OCI-LY3 (cell line): ENCODE measurements around the gene SH3PXD2A.

ENCODE experiments used
- EZH2phosphoT487 ChIP-seq: fragments of 200-600 bp; shearing (Covaris generic); IDR thresholded peaks from 2 replicates; pipeline ENCODE4 v1.6.1; 2018; ENCODE audit warnings: antibody characterized with exemption, mixed run types, low read depth
- TF ChIP-seq, protein P1 (sequence below): fragments of 200-600, 300-600 bp; sonication (generic); IDR thresholded peaks from 2 replicates; pipeline ENCODE4 v1.5.1; 2014; ENCODE audit warnings: antibody characterized with exemption, low read length, low read depth

DNA sequence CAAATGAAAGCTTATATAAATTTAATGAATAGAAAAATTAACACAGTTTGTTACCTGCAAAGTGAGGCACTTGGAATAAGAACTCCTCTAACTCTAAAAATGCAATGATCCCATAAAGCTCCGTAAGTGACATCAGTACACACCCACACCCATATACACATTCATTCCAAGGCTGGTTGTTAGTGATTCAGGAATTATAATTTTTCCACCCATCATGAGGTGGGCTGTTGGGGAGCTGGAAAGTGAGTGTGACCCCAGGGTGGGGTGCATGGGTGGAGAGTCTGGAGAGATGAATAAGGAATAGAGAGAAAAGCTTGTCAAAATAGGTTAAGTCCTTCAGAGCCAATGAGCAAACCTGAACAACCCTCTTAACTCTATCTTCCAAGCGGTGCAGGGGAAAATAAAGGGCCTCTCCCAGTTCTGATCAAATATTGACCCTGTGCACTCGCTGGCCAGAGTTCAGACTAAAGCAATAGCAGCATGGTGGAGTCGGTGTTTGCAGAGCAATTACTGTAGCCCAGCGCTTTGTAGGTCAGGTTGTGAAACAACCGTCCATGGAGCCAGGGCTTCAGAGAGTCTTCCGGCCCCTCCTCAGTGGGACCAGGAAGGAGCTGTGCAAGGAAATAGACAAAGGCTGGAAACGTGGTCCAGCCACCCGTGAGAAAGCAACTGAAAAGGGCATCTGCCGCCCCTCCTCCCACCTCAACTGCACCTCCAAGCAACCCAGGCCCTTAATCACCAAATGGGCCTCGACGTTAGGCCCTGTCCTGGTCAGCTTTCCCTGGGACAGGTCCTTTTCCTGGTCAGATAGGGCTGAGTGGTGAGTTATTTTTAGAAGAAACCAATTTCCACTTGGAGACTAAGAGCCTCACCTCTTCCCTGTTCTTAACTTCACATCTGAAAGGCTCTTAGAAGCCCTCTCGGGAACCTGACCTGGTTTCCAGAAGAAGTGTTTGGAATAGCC lies 61.2 kb downstream of the SH3PXD2A start:
- TF ChIP-seq, protein P1, sequence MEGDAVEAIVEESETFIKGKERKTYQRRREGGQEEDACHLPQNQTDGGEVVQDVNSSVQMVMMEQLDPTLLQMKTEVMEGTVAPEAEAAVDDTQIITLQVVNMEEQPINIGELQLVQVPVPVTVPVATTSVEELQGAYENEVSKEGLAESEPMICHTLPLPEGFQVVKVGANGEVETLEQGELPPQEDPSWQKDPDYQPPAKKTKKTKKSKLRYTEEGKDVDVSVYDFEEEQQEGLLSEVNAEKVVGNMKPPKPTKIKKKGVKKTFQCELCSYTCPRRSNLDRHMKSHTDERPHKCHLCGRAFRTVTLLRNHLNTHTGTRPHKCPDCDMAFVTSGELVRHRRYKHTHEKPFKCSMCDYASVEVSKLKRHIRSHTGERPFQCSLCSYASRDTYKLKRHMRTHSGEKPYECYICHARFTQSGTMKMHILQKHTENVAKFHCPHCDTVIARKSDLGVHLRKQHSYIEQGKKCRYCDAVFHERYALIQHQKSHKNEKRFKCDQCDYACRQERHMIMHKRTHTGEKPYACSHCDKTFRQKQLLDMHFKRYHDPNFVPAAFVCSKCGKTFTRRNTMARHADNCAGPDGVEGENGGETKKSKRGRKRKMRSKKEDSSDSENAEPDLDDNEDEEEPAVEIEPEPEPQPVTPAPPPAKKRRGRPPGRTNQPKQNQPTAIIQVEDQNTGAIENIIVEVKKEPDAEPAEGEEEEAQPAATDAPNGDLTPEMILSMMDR, result no peak
- no peak for TF ChIP-seq EZH2phosphoT487
